Lower leg skin (tissue), 4 donors: ENCODE data around the gene PDE1C. TPM values are rescaled to one million over a fixed set of nuclear protein-coding genes. Genes with fewer than 3 reads are reported as not detected.

Experiments used
- DNase-seq, 2 donors: peaks; one replicate each; pipeline ENCODE4 v3.0.0-alpha.2; 2019; ENCODE audit warnings: low spot score in 2 of 2
- H3K4me3 ChIP-seq: fragments of 200-600 bp; sonication (generic); 2 replicates; pipeline ENCODE4 v1.5.1; 2017; ENCODE audit warnings: mild to moderate bottlenecking, low read depth; ENCODE audit not compliant: poor library complexity, severe bottlenecking
- POLR2A ChIP-seq, 2 donors: fragments of 450-650 bp; IDR thresholded peaks; one replicate each; pipeline ENCODE4 v1.6.1; 2016 to 2017; ENCODE audit warnings: antibody characterized with exemption in 2 of 2, mild to moderate bottlenecking in 1 of 2, moderate library complexity in 1 of 2
- WGBS, 2 donors: methylation state at CpG; one replicate each; pipeline ENCODE4 v1.1.5; 2018; 5-methylcytosine and 5-hydroxymethylcytosine counted together
- intact Hi-C: fragments of 100-400 bp; cut with DNase I; formaldehyde crosslinking; loops from one replicate; pipeline ENCODE4 v1.15.0; 2023; ENCODE audit warnings: low total_unique reads
- total RNA-seq, 4 donors: library from RNA; depleted of rRNA; stranded (reverse); fragments of >200 nt; gene quantifications; one replicate each; pipeline ENCODE4 v1.1.0, GENCODE V29; 2016
- TF ChIP-seq, protein P1 (sequence below), 3 donors: fragments of 450-650 bp; IDR thresholded peaks; one replicate each; pipeline ENCODE4 v1.5.1; 2016; ENCODE audit warnings: antibody characterized with exemption in 3 of 3, mild to moderate bottlenecking in 3 of 3, moderate library complexity in 2 of 3

The PDE1C gene
- total RNA-seq, 4 donors from 2014 or later: 0.53 to 3.5 (median 3.0) TPM

DNA sequence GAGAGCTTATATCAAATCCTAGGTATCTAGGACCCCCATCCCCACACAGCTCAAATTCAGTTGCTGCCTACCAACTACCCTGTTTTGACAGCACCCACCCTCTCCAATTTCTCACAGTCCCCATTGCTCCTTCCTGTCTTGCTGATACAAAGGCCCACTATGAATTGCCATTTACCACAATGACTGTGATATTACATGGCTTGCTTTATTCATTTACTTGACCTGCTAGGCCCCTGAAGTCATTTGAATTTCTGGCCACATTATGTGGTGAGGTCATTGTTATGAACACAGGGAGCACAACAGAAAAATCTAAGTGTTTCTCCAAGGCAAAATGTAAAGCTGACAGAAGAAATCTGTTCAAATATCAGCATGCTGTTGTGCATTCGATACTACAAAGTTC is 281.8 kb downstream of the PDE1C start:
- intact Hi-C loops: no loop called here
- DNase-seq: no peak
- WGBS, 2 donors: 74 to 89% methylated on average over 1 of the region's 1 CpG
- no peak overlapping the region for H3K4me3 ChIP-seq
- TF ChIP-seq POLR2A (IDR thresholded peaks at IDR 0.05): no peak
- TF ChIP-seq, protein P1, sequence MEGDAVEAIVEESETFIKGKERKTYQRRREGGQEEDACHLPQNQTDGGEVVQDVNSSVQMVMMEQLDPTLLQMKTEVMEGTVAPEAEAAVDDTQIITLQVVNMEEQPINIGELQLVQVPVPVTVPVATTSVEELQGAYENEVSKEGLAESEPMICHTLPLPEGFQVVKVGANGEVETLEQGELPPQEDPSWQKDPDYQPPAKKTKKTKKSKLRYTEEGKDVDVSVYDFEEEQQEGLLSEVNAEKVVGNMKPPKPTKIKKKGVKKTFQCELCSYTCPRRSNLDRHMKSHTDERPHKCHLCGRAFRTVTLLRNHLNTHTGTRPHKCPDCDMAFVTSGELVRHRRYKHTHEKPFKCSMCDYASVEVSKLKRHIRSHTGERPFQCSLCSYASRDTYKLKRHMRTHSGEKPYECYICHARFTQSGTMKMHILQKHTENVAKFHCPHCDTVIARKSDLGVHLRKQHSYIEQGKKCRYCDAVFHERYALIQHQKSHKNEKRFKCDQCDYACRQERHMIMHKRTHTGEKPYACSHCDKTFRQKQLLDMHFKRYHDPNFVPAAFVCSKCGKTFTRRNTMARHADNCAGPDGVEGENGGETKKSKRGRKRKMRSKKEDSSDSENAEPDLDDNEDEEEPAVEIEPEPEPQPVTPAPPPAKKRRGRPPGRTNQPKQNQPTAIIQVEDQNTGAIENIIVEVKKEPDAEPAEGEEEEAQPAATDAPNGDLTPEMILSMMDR (IDR thresholded peaks at IDR 0.05): no peak

GRCh38 chr7:31786326-31786725 is 283.9 kb downstream of the PDE1C start:
- H3K4me3 ChIP-seq: no peak overlapping the region
- TF ChIP-seq, protein P1 (IDR thresholded peaks at IDR 0.05): no peak
- TF ChIP-seq POLR2A (IDR thresholded peaks at IDR 0.05): no peak
- intact Hi-C loops: no loop called here
- WGBS, 2 donors: 82 to 84% methylated on average over 3 of the region's 3 CpGs
- DNase-seq: no peak

- intact Hi-C loops: no loop called here
- no peak overlapping the region for H3K4me3 ChIP-seq
- TF ChIP-seq POLR2A (IDR thresholded peaks at IDR 0.05): no peak
- TF ChIP-seq, protein P1 (IDR thresholded peaks at IDR 0.05): no peak
- WGBS, 2 donors: 62 to 76% methylated on average over 2 of the region's 2 CpGs
- DNase-seq: no peak
These were observed 285.1 kb downstream of the PDE1C start for GRCh38 chr7:31785101-31785500.

DNA sequence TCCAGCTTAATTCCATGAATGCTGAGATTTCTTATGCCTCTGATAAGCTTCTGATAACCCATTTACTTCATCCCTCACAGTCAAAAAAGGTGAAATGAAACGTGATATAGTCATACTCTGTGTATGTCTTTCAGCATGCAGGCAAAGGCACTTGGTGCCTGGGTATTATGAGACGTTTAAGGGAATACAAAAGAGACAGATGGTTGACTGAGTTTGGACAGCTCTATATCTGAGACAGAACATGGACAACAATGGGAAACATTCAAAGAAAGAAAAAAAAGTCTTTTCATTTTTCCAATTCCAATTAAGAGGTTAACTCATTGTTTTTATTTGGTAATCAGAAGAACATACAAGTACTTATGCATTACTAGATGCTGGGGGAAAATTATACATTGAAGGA is 287.0 kb downstream of the PDE1C start:
- TF ChIP-seq, protein P1 (IDR thresholded peaks at IDR 0.05): no peak
- TF ChIP-seq POLR2A (IDR thresholded peaks at IDR 0.05): no peak
- 47 to 60% methylated on average over 2 of the region's 2 CpGs for WGBS, 2 donors
- no peak for DNase-seq
- intact Hi-C loops: no loop called here
- H3K4me3 ChIP-seq: no peak overlapping the region

DNA sequence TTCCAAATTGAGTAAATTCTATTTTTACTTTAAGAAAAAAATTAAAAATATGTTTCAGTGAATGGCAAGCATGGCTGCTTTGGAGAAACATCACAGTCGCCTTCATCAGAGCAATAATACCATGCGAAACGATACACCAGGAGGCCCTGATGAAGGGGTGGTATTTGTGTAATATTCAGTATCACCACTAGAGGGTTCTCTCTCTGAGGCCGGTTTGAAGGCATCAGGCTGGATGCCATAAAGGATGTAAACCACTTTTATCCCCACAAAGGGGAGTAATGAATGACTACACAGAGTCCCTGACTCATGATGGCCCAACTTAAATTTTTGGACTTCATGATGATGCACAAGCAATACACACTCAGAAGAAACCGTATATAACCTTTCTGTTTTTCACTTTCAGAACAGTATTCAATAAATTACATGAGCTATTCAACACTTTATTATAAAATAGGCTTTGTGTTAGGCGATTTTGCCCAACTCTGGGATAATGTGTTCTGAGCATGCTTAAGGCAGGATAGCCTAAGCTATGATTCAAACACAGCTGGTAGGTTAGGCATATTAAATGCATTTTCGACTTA is 287.7 kb downstream of the PDE1C start:
- DNase-seq: no peak
- no peak for TF ChIP-seq POLR2A (IDR thresholded peaks at IDR 0.05)
- TF ChIP-seq, protein P1 (IDR thresholded peaks at IDR 0.05): no peak
- H3K4me3 ChIP-seq: no peak overlapping the region
- intact Hi-C loops: no loop called here
- 40 to 43% methylated on average over 7 of the region's 7 CpGs for WGBS, 2 donors

DNA sequence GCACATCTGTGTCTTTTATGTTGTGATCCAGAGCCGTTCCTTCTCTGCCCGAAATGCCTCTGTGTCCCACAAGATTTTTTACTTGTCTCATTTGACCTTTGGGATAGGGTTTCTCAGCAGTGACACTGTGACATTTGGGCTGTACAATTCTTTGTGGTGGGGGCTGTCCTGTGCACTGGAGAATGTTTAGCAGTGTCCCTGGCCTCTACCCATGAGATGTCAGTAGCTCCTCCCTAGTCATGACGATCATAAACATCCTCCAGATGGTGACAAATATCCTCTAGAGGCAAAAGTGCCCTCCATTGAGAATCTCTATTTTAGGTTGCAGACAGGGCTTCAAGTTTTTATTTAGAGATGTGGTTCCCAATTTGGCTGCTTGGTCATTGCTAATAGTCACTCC is 291.9 kb downstream of the PDE1C start:
- no peak for TF ChIP-seq POLR2A (IDR thresholded peaks at IDR 0.05)
- TF ChIP-seq, protein P1 (IDR thresholded peaks at IDR 0.05): no peak
- WGBS, 2 donors: 68 to 71% methylated on average over 3 of the region's 3 CpGs
- intact Hi-C loops: no loop called here
- DNase-seq: no peak
- no peak overlapping the region for H3K4me3 ChIP-seq
